ENCODE data around the gene SNAPC2. TPM values are rescaled to one million over a fixed set of nuclear protein-coding genes. Genes with fewer than 3 reads are reported as not detected.

The SNAPC2 gene
- total RNA-seq, 1 experiment from 2014 or later: 26.6 TPM

Other genes starting within 250 kb of the SNAPC2 start
- gene MCEMP1, start 243.2 kb upstream of the SNAPC2 start, total RNA-seq (2014; rRNA removed; shearing (Covaris generic)): not detected in 2 replicates
- gene TRAPPC5, start 239.5 kb upstream of the SNAPC2 start, total RNA-seq (2014; rRNA removed; shearing (Covaris generic)): 129 and 131 TPM in 2 replicates
- gene FCER2, start 218.2 kb upstream of the SNAPC2 start, total RNA-seq (2014; rRNA removed; shearing (Covaris generic)): not detected in 2 replicates
- gene CLEC4G, start 188.2 kb upstream of the SNAPC2 start, total RNA-seq (2014; rRNA removed; shearing (Covaris generic)): not detected in 2 replicates
- not detected in 2 replicates for gene CD209, start 172.8 kb upstream of the SNAPC2 start, total RNA-seq (2014; rRNA removed; shearing (Covaris generic))
- gene CLEC4M, start 157.1 kb upstream of the SNAPC2 start, total RNA-seq (2014; rRNA removed; shearing (Covaris generic)): not detected in 2 replicates
- 15.6 and 16.3 TPM in 2 replicates for gene EVI5L, start 90.1 kb upstream of the SNAPC2 start, total RNA-seq (2014; rRNA removed; shearing (Covaris generic))
- not detected in 2 replicates for gene PRR36, start 45.9 kb upstream of the SNAPC2 start, total RNA-seq (2014; rRNA removed; shearing (Covaris generic))
- gene LRRC8E, start 31.8 kb upstream of the SNAPC2 start, total RNA-seq (2014; rRNA removed; shearing (Covaris generic)): 1.9 and 2.1 TPM in 2 replicates
- gene MAP2K7, start 16.5 kb upstream of the SNAPC2 start, total RNA-seq (2014; rRNA removed; shearing (Covaris generic)): 3.2 and 9.7 TPM in 2 replicates
- not detected in 2 replicates for gene TGFBR3L, start 5.5 kb upstream of the SNAPC2 start, total RNA-seq (2014; rRNA removed; shearing (Covaris generic))
- gene CTXN1, start 5.8 kb downstream of the SNAPC2 start, total RNA-seq (2014; rRNA removed; shearing (Covaris generic)): not detected in 2 replicates
- 49.6 and 65.3 TPM in 2 replicates for gene TIMM44, start 23.3 kb downstream of the SNAPC2 start, total RNA-seq (2014; rRNA removed; shearing (Covaris generic))
- 39.5 and 74.6 TPM in 2 replicates for gene ELAVL1, start 85.3 kb downstream of the SNAPC2 start, total RNA-seq (2014; rRNA removed; shearing (Covaris generic))
- not detected in 2 replicates for gene CCL25, start 132.4 kb downstream of the SNAPC2 start, total RNA-seq (2014; rRNA removed; shearing (Covaris generic))
- gene FBN3, start 229.3 kb downstream of the SNAPC2 start, total RNA-seq (2014; rRNA removed; shearing (Covaris generic)): not detected in 2 replicates

Data from SJSA1 (cell line).